H1 (cell line): Measurements from ENCODE around the gene LRRC45. TPM values are rescaled to one million over a fixed set of nuclear protein-coding genes. Genes with fewer than 3 reads are reported as not detected.

Experiments used
- BRCA1 ChIP-seq: IDR thresholded peaks from 2 replicates; pipeline ENCODE4 v1.6.1; 2012; ENCODE audit warnings: low read depth, low read length, improper control_type of control experiment
- CBX5 ChIP-seq: fragments of 300-800, 300-1000 bp; sonication (generic); IDR thresholded peaks from 2 replicates; pipeline ENCODE4 v1.7.1; 2016; ENCODE audit warnings: antibody characterized with exemption, low read length, low read depth
- CHD7 ChIP-seq: fragments of 300-600 bp; sonication (generic); IDR thresholded peaks from 2 replicates; pipeline ENCODE4 v1.7.1; 2012; ENCODE audit warnings: low read length, moderate library complexity, mild to moderate bottlenecking, inconsistent platforms; ENCODE audit not compliant: insufficient replicate concordance
- EZH2 ChIP-seq: fragments of 200-600 bp; sonication (generic); IDR thresholded peaks from 2 replicates; pipeline ENCODE4 v1.7.1; 2012; ENCODE audit warnings: low read depth, mild to moderate bottlenecking, moderate library complexity, low read length, inconsistent platforms; ENCODE audit not compliant: severe bottlenecking
- PHF8 ChIP-seq: fragments of 200-600 bp; sonication (generic); conservative IDR thresholded peaks from 2 replicates; pipeline ENCODE4 v1.7.1; 2012; ENCODE audit warnings: low read depth, mild to moderate bottlenecking, inconsistent platforms, low read length, moderate library complexity
- RBBP5 ChIP-seq: IDR thresholded peaks from 2 replicates; pipeline ENCODE4 v1.7.1; 2012; ENCODE audit warnings: low read depth, mild to moderate bottlenecking, inconsistent platforms, low read length, moderate library complexity, borderline replicate concordance
- SUZ12 ChIP-seq: fragments of 200-600 bp; sonication (generic); IDR thresholded peaks from 2 replicates; pipeline ENCODE4 v1.6.1; 2012; ENCODE audit warnings: mild to moderate bottlenecking, inconsistent platforms, low read length, moderate library complexity, mixed read lengths
- TAF7 ChIP-seq: optimal IDR thresholded peaks from 2 replicates; pipeline ENCODE3; 2011; ENCODE audit warnings: low read depth, mild to moderate bottlenecking, inconsistent platforms, low read length, moderate library complexity, borderline replicate concordance
- TCF12 ChIP-seq: IDR thresholded peaks from 2 replicates; pipeline ENCODE4 v1.6.1; 2011; ENCODE audit warnings: low read depth, mild to moderate bottlenecking, low read length
- polyA plus RNA-seq, 7 experiments: library from polyadenylated mRNA; depleted of rRNA in 3 of 7; stranded (reverse) in 5 of 7; unstranded in 2 of 7; fragments of >200 nt in 5 of 7; fragments of 200-250 nt in 2 of 7; gene quantifications; 1 replicate in 5 of 7; 2 replicates in 1 of 7; 4 replicates in 1 of 7; pipeline versions ENCODE4 v1.2.1 to v1.2.3, GENCODE V29; 2011 to 2013; ENCODE audit warnings: missing spikeins in 2 of 7, mixed read lengths in 2 of 7
- total RNA-seq: library from RNA; stranded (reverse); fragmentation: NEBNext Ultra II Directional; extraction: Animal tissue kit (Norgen Biotek cat#: 25700); gene quantifications from 2 replicates; pipeline ENCODE4 v1.2.1, GENCODE V29; 2021

Gene LRRC45
- total and polyA plus RNA-seq, 2 of the 8 experiments (the other 6 are each of a cell fraction or from before 2014, with no cell fraction given): 11.5 to 29.0 TPM

GRCh38 chr17:82009413-82009812 is 13.7 kb upstream of the LRRC45 start (continued):
- TF ChIP-seq CHD7: no peak
- no peak for TF ChIP-seq CBX5
- TF ChIP-seq PHF8: no peak
- TF ChIP-seq TAF7: no peak
- no peak for TF ChIP-seq RBBP5
- TF ChIP-seq BRCA1: no peak
- TF ChIP-seq TCF12: no peak
- TF ChIP-seq EZH2: no peak
- no peak for TF ChIP-seq SUZ12
